H1 (cell line): ENCODE measurements around the gene DISP3. TPM values are rescaled to one million over a fixed set of nuclear protein-coding genes. Genes with fewer than 3 reads are reported as not detected.

Experiments
- CTCF ChIA-PET: fragments of 300-600 bp; sonication (Branson Sonifier 250); formaldehyde crosslinking; loops from one replicate; lab custom pipeline; 2021; ENCODE audit not compliant: partially characterized antibody; lab: Charles Lee
- POLR2A ChIA-PET: fragments of 300-600 bp; sonication (Branson Sonifier 250); formaldehyde crosslinking; loops from one replicate; lab custom pipeline; 2021; ENCODE audit warnings: inconsistent platforms; ENCODE audit not compliant: partially characterized antibody; lab: Charles Lee
- DNase-seq, 2 experiments: peaks; one replicate each; pipeline versions ENCODE4 v3.0.0 to v3.0.0-alpha.2; 2010 to 2022; ENCODE audit warnings: low spot score in 2 of 2, low read depth in 1 of 2, mixed read lengths in 1 of 2
- FAIRE-seq: peaks from 2 replicates; lab custom pipeline; 2011; peaks lifted over from hg19 to GRCh38; lab: Jason Lieb, UNC
- H2AFZ ChIP-seq: 2 replicates; pipeline ENCODE4 v1.8.1; 2012; ENCODE audit warnings: low read length, inconsistent platforms
- H2AK5ac ChIP-seq: 2 replicates; pipeline ENCODE4 v1.6.1; 2013; ENCODE audit warnings: low read depth, low read length
- H2BK120ac ChIP-seq: replicated peaks from 2 replicates; pipeline ENCODE3; 2013; ENCODE audit warnings: low read depth, low read length, inconsistent platforms
- H2BK12ac ChIP-seq: 2 replicates; pipeline ENCODE4 v1.6.1; 2013; ENCODE audit warnings: low read depth, low read length
- H2BK15ac ChIP-seq: 2 replicates; pipeline ENCODE4 v1.6.1; 2013; ENCODE audit warnings: low read length
- H2BK20ac ChIP-seq: 2 replicates; pipeline ENCODE4 v1.6.1; 2013; ENCODE audit warnings: low read length
- H2BK5ac ChIP-seq: 2 replicates; pipeline ENCODE4 v1.6.1; 2013; ENCODE audit warnings: low read depth, low read length
- H3K14ac ChIP-seq: 2 replicates; pipeline ENCODE4 v1.6.1; 2013; ENCODE audit warnings: inconsistent platforms; ENCODE audit not compliant: insufficient read length
- H3K18ac ChIP-seq: 2 replicates; pipeline ENCODE4 v1.6.1; 2013; ENCODE audit warnings: low read length; ENCODE audit errors: extremely low read depth
- H3K23ac ChIP-seq: 2 replicates; pipeline ENCODE4 v1.6.1; 2013; ENCODE audit warnings: inconsistent platforms; ENCODE audit not compliant: insufficient read length
- H3K23me2 ChIP-seq: 2 replicates; pipeline ENCODE4 v1.6.1; 2013; ENCODE audit warnings: low read depth, low read length
- H3K27ac ChIP-seq: 2 replicates; pipeline ENCODE4 v1.6.1; 2011; ENCODE audit warnings: low read depth, low read length, inconsistent platforms
- H3K27me3 ChIP-seq, 4 experiments: replicated peaks in 1 of 4; 1 replicate in 1 of 4; 2 replicates in 3 of 4; pipeline versions ENCODE4 v1.6.1 to v1.8.1; 2011 to 2013; ENCODE audit warnings: low read length in 3 of 4, mild to moderate bottlenecking in 3 of 4, inconsistent platforms in 2 of 4, mixed read lengths in 2 of 4, moderate library complexity in 1 of 4; ENCODE audit not compliant: control insufficient read depth in 3 of 4, insufficient read depth in 3 of 4; ENCODE audit errors: extremely low read depth in 1 of 4
- H3K36me3 ChIP-seq, 4 experiments: 2 replicates each; pipeline versions ENCODE4 v1.6.1 to v1.8.1; 2011 to 2013; ENCODE audit warnings: mild to moderate bottlenecking in 4 of 4, low read length in 3 of 4, moderate library complexity in 2 of 4, control low read depth in 1 of 4, inconsistent platforms in 1 of 4; ENCODE audit not compliant: insufficient read depth in 4 of 4, control insufficient read depth in 2 of 4
- H3K4ac ChIP-seq: replicated peaks from 2 replicates; pipeline ENCODE3; 2013; ENCODE audit warnings: low read length, low read depth, mixed read lengths, inconsistent platforms; ENCODE audit not compliant: insufficient read length
- H3K4me1 ChIP-seq, 4 experiments: replicated peaks in 1 of 4; 1 replicate in 1 of 4; 2 replicates in 3 of 4; pipeline versions ENCODE4 v1.6.1 to v1.8.1; 2011 to 2013; ENCODE audit warnings: low read length in 3 of 4, inconsistent platforms in 2 of 4, mixed read lengths in 1 of 4; ENCODE audit not compliant: insufficient read depth in 4 of 4, control insufficient read depth in 3 of 4
- H3K4me2 ChIP-seq, 2 experiments: 2 replicates each; pipeline versions ENCODE4 v1.6.1 to v1.8.1; 2011 to 2013; ENCODE audit warnings: low read depth in 2 of 2, low read length in 2 of 2, control low read depth in 1 of 2, inconsistent platforms in 1 of 2, mild to moderate bottlenecking in 1 of 2; ENCODE audit not compliant: insufficient read depth in 1 of 2
- H3K4me3 ChIP-seq, 4 experiments: fragments of 200-600, 300-600 bp in 1 of 4; sonication (generic), shearing (Covaris generic), sonication (Bioruptor Twin) in 1 of 4; 2 replicates each; pipeline versions ENCODE4 v1.5.1 to v1.8.1; 2011 to 2016; ENCODE audit warnings: low read length in 4 of 4, low read depth in 3 of 4, control low read depth in 2 of 4, inconsistent platforms in 2 of 4, mild to moderate bottlenecking in 2 of 4, mixed read lengths in 1 of 4, moderate library complexity in 1 of 4; ENCODE audit not compliant: insufficient read depth in 2 of 4; ENCODE audit errors: extremely low read depth in 1 of 4
- H3K56ac ChIP-seq: replicated peaks from 2 replicates; pipeline ENCODE3; 2013; ENCODE audit warnings: low read depth, mild to moderate bottlenecking, mixed read lengths, low read length, inconsistent platforms; ENCODE audit not compliant: insufficient read length
- H3K79me1 ChIP-seq: 2 replicates; pipeline ENCODE4 v1.6.1; 2013; ENCODE audit warnings: low read depth, low read length, control low read depth
- H3K79me2 ChIP-seq, 2 experiments: 2 replicates each; pipeline versions ENCODE4 v1.6.1 to v1.8.1; 2012 to 2013; ENCODE audit warnings: low read length in 2 of 2, mild to moderate bottlenecking in 2 of 2, inconsistent platforms in 1 of 2; ENCODE audit not compliant: insufficient read depth in 2 of 2, control insufficient read depth in 1 of 2
- H3K9ac ChIP-seq, 4 experiments: replicated peaks in 1 of 4; 1 replicate in 1 of 4; 2 replicates in 3 of 4; pipeline versions ENCODE4 v1.6.1 to v1.8.1; 2011 to 2013; ENCODE audit warnings: low read depth in 3 of 4, low read length in 3 of 4, control low read depth in 2 of 4, mild to moderate bottlenecking in 2 of 4, moderate library complexity in 2 of 4, inconsistent platforms in 1 of 4; ENCODE audit errors: extremely low read depth in 1 of 4
- H3K9me3 ChIP-seq, 2 experiments: 2 replicates each; pipeline versions ENCODE4 v1.6.1 to v1.8.1; 2012 to 2013; ENCODE audit warnings: mild to moderate bottlenecking in 2 of 2, moderate library complexity in 2 of 2, control low read depth in 1 of 2, inconsistent platforms in 1 of 2, low read depth in 1 of 2, low read length in 1 of 2, mixed read lengths in 1 of 2; ENCODE audit not compliant: insufficient read depth in 2 of 2
- H4K20me1 ChIP-seq, 2 experiments: replicated peaks in 1 of 2; 2 replicates each; pipeline versions ENCODE3 to v1.8.1; 2011 to 2013; ENCODE audit warnings: inconsistent platforms in 2 of 2, low read length in 2 of 2, mild to moderate bottlenecking in 1 of 2; ENCODE audit not compliant: insufficient read depth in 2 of 2, control insufficient read depth in 1 of 2
- H4K5ac ChIP-seq: 2 replicates; pipeline ENCODE4 v1.6.1; 2013; ENCODE audit warnings: low read length, low read depth, mixed read lengths, inconsistent platforms; ENCODE audit not compliant: insufficient read length
- H4K8ac ChIP-seq: 2 replicates; pipeline ENCODE4 v1.8.0; 2013; ENCODE audit warnings: mild to moderate bottlenecking, moderate library complexity, low read length, inconsistent platforms; ENCODE audit not compliant: insufficient read depth; ENCODE audit errors: extremely low read depth
- H4K91ac ChIP-seq: replicated peaks from 2 replicates; pipeline ENCODE3; 2013; ENCODE audit warnings: low read length, mixed read lengths, inconsistent platforms; ENCODE audit not compliant: insufficient read length
- CEBPB ChIP-seq: IDR thresholded peaks from 2 replicates; pipeline ENCODE4 v1.6.1; 2012; ENCODE audit warnings: low read depth, low read length
- CTBP2 ChIP-seq: IDR thresholded peaks from 2 replicates; pipeline ENCODE4 v1.7.0; 2011; ENCODE audit warnings: borderline replicate concordance, mild to moderate bottlenecking, moderate library complexity, mixed read lengths, low read length; ENCODE audit not compliant: insufficient read depth, insufficient read length
- EZH2 ChIP-seq: fragments of 200-600 bp; sonication (generic); IDR thresholded peaks from 2 replicates; pipeline ENCODE4 v1.7.1; 2012; ENCODE audit warnings: low read depth, mild to moderate bottlenecking, moderate library complexity, low read length, inconsistent platforms; ENCODE audit not compliant: severe bottlenecking
- HDAC2 ChIP-seq, 2 experiments: fragments of 300-600 bp in 1 of 2; sonication (generic) in 1 of 2; IDR thresholded peaks; 2 replicates each; pipeline ENCODE4 v1.6.1; 2011 to 2012; ENCODE audit warnings: low read depth in 2 of 2, low read length in 2 of 2, mild to moderate bottlenecking in 2 of 2, moderate library complexity in 2 of 2, borderline replicate concordance in 1 of 2, inconsistent platforms in 1 of 2
- HDAC6 ChIP-seq: IDR thresholded peaks from one replicate; pipeline ENCODE4 v1.7.1; 2012; ENCODE audit warnings: low read depth, mild to moderate bottlenecking, inconsistent platforms, low read length, moderate library complexity
- KDM1A ChIP-seq: fragments of 200-600, 300-600 bp; sonication (generic); IDR thresholded peaks from 2 replicates; pipeline ENCODE4 v1.7.1; 2016; ENCODE audit warnings: mild to moderate bottlenecking, low read length, borderline replicate concordance
- KDM4A ChIP-seq: IDR thresholded peaks from one replicate; pipeline ENCODE4 v1.7.1; 2012; ENCODE audit warnings: low read depth, mild to moderate bottlenecking, moderate library complexity, low read length, inconsistent platforms; ENCODE audit not compliant: severe bottlenecking
- RFX5 ChIP-seq: IDR thresholded peaks from 2 replicates; pipeline ENCODE4 v1.6.1; 2011; ENCODE audit warnings: low read depth, low read length, improper control_type of control experiment, borderline replicate concordance
- WGBS, 2 experiments: shearing (Covaris generic) in 1 of 2; methylation state at CpG; one replicate each; pipeline versions ENCODE4 v1.1.6 to v1.1.7; 2013 to 2015; ENCODE audit warnings: low lambda C conversion rate in 2 of 2, mixed read lengths in 2 of 2, inconsistent platforms in 1 of 2, low coverage in 1 of 2, missing lambda C conversion rate in 1 of 2; ENCODE audit not compliant: insufficient replicate concordance in 2 of 2, insufficient coverage in 1 of 2, insufficient read length in 1 of 2; ENCODE audit errors: extremely low coverage in 1 of 2, missing lambda C conversion rate in 1 of 2; 5-methylcytosine and 5-hydroxymethylcytosine counted together
- polyA plus RNA-seq, 7 experiments: library from polyadenylated mRNA; depleted of rRNA in 3 of 7; stranded (reverse) in 5 of 7; unstranded in 2 of 7; fragments of >200 nt in 5 of 7; fragments of 200-250 nt in 2 of 7; gene quantifications; 1 replicate in 5 of 7; 2 replicates in 1 of 7; 4 replicates in 1 of 7; pipeline versions ENCODE4 v1.2.1 to v1.2.3, GENCODE V29; 2011 to 2013; ENCODE audit warnings: missing spikeins in 2 of 7, mixed read lengths in 2 of 7
- total RNA-seq: library from RNA; stranded (reverse); fragmentation: NEBNext Ultra II Directional; extraction: Animal tissue kit (Norgen Biotek cat#: 25700); gene quantifications from 2 replicates; pipeline ENCODE4 v1.2.1, GENCODE V29; 2021
- TF ChIP-seq, protein P1 (sequence below), 3 experiments: IDR thresholded peaks; 1 replicate in 2 of 3; 2 replicates in 1 of 3; pipeline versions ENCODE4 v1.5.1 to v1.6.1; 2011; ENCODE audit warnings: low read length in 3 of 3, mild to moderate bottlenecking in 3 of 3, inconsistent platforms in 2 of 3, low read depth in 1 of 3, moderate library complexity in 1 of 3; ENCODE audit not compliant: insufficient read depth in 1 of 3; ENCODE audit errors: control extremely low read depth in 1 of 3

DISP3 gene
- total and polyA plus RNA-seq, 2 of the 8 experiments (the other 6 are each of a cell fraction or from before 2014, with no cell fraction given): 3.4 to 4.6 TPM

DNA sequence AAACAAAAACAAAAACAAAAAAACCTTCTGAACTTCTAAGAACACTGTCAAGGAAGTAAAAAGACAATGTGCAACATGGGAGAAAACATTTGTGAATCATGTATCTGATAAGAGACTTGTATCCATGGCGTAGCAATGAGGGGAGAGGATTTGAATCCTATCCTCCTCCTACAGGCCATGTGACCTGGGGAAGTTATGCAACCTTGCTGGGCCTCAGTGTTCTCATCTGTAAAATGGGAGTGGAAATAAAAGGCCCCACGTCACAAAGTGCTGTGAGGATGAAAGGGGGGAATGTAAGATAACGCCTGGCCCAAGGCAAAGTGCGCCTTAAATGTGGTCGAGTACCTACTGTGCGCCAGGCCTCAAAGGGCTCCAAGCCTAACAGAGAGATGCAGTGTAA is 83.7 kb downstream of the DISP3 start:
- H3K79me2 ChIP-seq: no peaks in the 10 kb centered on the region
- no peaks in the 10 kb centered on the region; a peak in 1 of 7 replicates for H3K27me3 ChIP-seq
- H3K4me1 ChIP-seq: peaks cover 0 to 7% (median 2%) of the 10 kb centered on the region in 4 experiments; a peak in 5 of 7 replicates
- H3K4me2 ChIP-seq: no peak overlapping the region
- H2BK20ac ChIP-seq: no peak overlapping the region
- no peak overlapping the region for H3K23ac ChIP-seq
- H4K8ac ChIP-seq: no peak overlapping the region
- H3K23me2 ChIP-seq: no peaks in the 10 kb centered on the region
- H2AK5ac ChIP-seq: no peak overlapping the region
- no peak overlapping the region for H3K27ac ChIP-seq
- H3K9me3 ChIP-seq: no peaks in the 10 kb centered on the region
- no peak overlapping the region for H4K91ac ChIP-seq
- no peak overlapping the region for H2AFZ ChIP-seq
- no peak overlapping the region for H2BK12ac ChIP-seq
- H4K20me1 ChIP-seq: no peaks in the 10 kb centered on the region
- no peak overlapping the region for H3K14ac ChIP-seq
- H2BK15ac ChIP-seq: no peak overlapping the region; the same call in 1 of the 2 replicates
- H3K18ac ChIP-seq: no peak overlapping the region
- H3K4ac ChIP-seq: no peak overlapping the region
- FAIRE-seq (no peak), DNase-seq (no peak)
- no peaks in the 10 kb centered on the region for H3K79me1 ChIP-seq
- H3K4me3 ChIP-seq: no peak overlapping the region
- H2BK5ac ChIP-seq: no peak overlapping the region
- WGBS, 2 experiments: 77% methylated on average over 6 of the region's 6 CpGs; no CpG with 5 or more reads in 1 of the 2 experiments
- ChIA-PET CTCF (no interaction called here), POLR2A (no interaction called here)
- no peak overlapping the region for H3K9ac ChIP-seq
- TF ChIP-seq RFX5 (no peak), KDM4A (no peak), HDAC2 (IDR thresholded peaks at IDR 0.05; ENCODE audit: borderline replicate concordance in 1 of 2, low read depth in 2 of 2, low read length in 2 of 2) (no peak), CTBP2 (no peak), CEBPB (no peak), HDAC6 (no peak), KDM1A (0 out of 2 replicates have a peak, but pooled peaks have one; percentile 29), EZH2 (no peak)
- TF ChIP-seq, protein P1, sequence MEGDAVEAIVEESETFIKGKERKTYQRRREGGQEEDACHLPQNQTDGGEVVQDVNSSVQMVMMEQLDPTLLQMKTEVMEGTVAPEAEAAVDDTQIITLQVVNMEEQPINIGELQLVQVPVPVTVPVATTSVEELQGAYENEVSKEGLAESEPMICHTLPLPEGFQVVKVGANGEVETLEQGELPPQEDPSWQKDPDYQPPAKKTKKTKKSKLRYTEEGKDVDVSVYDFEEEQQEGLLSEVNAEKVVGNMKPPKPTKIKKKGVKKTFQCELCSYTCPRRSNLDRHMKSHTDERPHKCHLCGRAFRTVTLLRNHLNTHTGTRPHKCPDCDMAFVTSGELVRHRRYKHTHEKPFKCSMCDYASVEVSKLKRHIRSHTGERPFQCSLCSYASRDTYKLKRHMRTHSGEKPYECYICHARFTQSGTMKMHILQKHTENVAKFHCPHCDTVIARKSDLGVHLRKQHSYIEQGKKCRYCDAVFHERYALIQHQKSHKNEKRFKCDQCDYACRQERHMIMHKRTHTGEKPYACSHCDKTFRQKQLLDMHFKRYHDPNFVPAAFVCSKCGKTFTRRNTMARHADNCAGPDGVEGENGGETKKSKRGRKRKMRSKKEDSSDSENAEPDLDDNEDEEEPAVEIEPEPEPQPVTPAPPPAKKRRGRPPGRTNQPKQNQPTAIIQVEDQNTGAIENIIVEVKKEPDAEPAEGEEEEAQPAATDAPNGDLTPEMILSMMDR (IDR thresholded peaks at IDR 0.05; ENCODE audit: control extremely low read depth in 1 of 3, insufficient read depth in 1 of 3, low read depth in 1 of 3, low read length in 3 of 3): no peak
- no peak overlapping the region for H4K5ac ChIP-seq
- H2BK120ac ChIP-seq: no peak overlapping the region
- no peak overlapping the region for H3K56ac ChIP-seq
- no peaks in the 10 kb centered on the region for H3K36me3 ChIP-seq
